ENCODE results near the gene NEDD4L.
A peak's percentile ranks its signal among the peaks of the same experiment; 100 is the strongest.
"Not testable (repeated sequence)": the region's sequence is repeated elsewhere in the genome, so short reads cannot be mapped to it uniquely, and the experiment has no call there.

The NEDD4L gene

DNA sequence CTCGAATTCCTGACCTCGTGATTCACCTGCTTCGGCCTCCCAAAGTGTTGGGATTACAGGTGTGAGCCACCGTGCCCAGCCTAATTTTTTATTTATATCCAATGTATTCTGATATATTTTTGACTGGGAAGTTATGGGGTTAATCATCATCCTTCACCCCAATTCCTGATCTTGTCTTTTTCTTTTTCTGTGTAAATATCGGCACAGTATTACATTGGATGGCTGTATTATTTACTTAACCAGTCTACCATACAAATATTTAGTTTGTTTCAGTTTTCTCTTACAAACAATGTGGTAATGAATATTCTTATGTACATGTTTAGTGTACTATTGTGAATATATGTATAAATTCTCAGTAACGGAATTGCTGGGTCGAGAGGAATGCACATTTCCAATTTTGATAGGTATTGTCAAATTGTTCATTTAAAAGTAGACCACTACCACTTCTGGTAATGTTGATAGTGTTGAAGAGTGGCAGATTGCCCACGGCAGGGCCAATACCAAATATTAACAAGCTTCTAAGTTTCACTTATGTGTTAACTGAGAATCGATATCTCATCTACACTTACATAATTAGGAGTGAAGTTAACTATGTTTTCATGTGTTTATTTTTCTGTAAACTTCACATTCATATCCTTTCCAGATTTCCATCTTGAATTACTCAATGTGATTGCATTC, 388.2 kb downstream of the NEDD4L start:
- TF ChIP-seq ZNF274 (IDR thresholded peaks at IDR 0.05; ENCODE audit: low read depth, low read length) (no peak), SUZ12 (IDR thresholded peaks at IDR 0.05; ENCODE audit: extremely low read depth, insufficient read depth, insufficient read length) (no peak), YY1 (IDR thresholded peaks at IDR 0.05; ENCODE audit: insufficient read depth, insufficient read length) (no peak)
- Histone ChIP-seq H3K4me3 (ENCODE audit: insufficient read length, low read depth) (no peak overlapping the region), H3K4me1 (ENCODE audit: insufficient read depth, insufficient read length) (peaks cover 4% of the 10 kb centered on the region), H3K27me3 (ENCODE audit: insufficient read depth, insufficient read length) (no peaks in the 10 kb centered on the region), H3K9me3 (ENCODE audit: insufficient read depth, low read length) (no peaks in the 10 kb centered on the region), H3K36me3 (ENCODE audit: insufficient read depth, insufficient read length, low read length) (no peaks in the 10 kb centered on the region), H3K9ac (ENCODE audit: insufficient read length, low read depth) (no peak overlapping the region)
- DNase-seq (ENCODE audit: low read depth, low spot score): no peak

- H3K4me1 ChIP-seq (ENCODE audit: insufficient read depth, insufficient read length); H3K36me3 ChIP-seq (ENCODE audit: insufficient read depth, insufficient read length, low read length); H3K27me3 ChIP-seq (ENCODE audit: insufficient read depth, insufficient read length); DNase-seq (ENCODE audit: low read depth, low spot score); H3K9me3 ChIP-seq (ENCODE audit: insufficient read depth, low read length); H3K4me3 ChIP-seq (ENCODE audit: insufficient read length, low read depth); H3K9ac ChIP-seq (ENCODE audit: insufficient read length, low read depth): not testable (repeated sequence)
Observed at GRCh38 chr18:58435221-58436005, 391.4 kb downstream of the NEDD4L start.

DNA sequence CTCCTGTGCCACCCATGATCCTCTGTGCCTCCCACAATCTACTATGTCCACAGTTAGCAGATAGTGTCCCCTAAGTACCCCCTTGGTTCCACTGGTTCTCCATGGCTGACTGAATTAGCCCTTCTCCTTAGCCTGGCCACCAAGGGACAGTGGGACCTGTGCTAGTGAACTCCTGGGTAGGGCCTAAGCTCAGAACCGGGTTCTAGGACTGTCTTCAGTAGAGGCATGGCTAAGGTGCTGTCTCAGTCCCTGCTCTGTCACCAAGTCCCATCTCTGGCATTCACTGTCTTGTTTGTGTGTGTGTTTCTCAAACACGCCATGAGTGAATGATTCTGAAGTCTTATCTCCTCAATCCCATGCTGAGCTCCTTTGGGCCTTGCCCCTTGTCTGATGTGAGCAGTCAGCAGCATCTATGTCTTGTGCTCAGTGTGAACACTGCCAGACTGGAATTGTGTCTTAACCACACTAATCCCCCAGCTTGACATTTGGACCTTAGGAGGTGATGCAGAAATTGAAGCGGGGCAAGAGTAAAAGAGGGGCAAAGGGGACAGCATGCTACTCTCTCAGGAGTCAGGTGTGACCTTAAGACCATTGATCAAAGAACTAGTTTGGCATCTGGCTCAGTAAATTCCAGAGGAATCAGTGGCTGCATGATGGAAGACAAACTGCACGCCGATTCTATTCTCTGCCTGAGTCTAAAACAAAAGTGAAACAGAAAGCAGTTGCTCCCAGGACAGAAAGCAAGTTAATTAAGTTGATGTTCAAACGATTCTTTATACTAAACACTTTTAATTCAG, 394.3 kb downstream of the NEDD4L start:
- no peaks in the 10 kb centered on the region for H3K36me3 ChIP-seq (ENCODE audit: insufficient read depth, insufficient read length, low read length)
- no peak overlapping the region for H3K9ac ChIP-seq (ENCODE audit: insufficient read length, low read depth)
- DNase-seq (ENCODE audit: low read depth, low spot score): no peak
- H3K4me1 ChIP-seq (ENCODE audit: insufficient read depth, insufficient read length): no peaks in the 10 kb centered on the region
- H3K9me3 ChIP-seq (ENCODE audit: insufficient read depth, low read length): no peaks in the 10 kb centered on the region
- H3K27me3 ChIP-seq (ENCODE audit: insufficient read depth, insufficient read length): no peaks in the 10 kb centered on the region
- TF ChIP-seq YY1 (IDR thresholded peaks at IDR 0.05; ENCODE audit: insufficient read depth, insufficient read length) (no peak), ZNF274 (IDR thresholded peaks at IDR 0.05; ENCODE audit: low read depth, low read length) (no peak), SUZ12 (IDR thresholded peaks at IDR 0.05; ENCODE audit: extremely low read depth, insufficient read depth, insufficient read length) (no peak)
- H3K4me3 ChIP-seq (ENCODE audit: insufficient read length, low read depth): no peak overlapping the region

DNA sequence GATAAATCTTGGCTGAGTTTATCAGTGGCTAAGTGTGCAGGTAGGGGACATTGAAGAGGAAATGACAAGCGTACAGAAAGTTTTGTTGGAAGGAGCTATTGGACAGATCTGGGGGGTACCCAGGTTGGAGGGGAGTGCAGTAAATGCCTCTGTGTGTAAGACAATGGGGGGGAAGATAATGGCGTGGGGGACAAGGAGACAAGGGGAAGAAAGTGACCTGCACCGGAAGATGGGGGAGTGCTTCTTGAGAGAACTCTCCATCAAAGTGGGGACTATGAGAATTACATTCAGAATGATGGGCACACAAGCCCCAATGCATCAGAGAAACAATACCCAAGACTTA, 394.9 kb downstream of the NEDD4L start:
- H3K4me3 ChIP-seq (ENCODE audit: insufficient read length, low read depth): no peak overlapping the region
- no peaks in the 10 kb centered on the region for H3K36me3 ChIP-seq (ENCODE audit: insufficient read depth, insufficient read length, low read length)
- H3K9me3 ChIP-seq (ENCODE audit: insufficient read depth, low read length): no peaks in the 10 kb centered on the region
- no peak for DNase-seq (ENCODE audit: low read depth, low spot score)
- no peaks in the 10 kb centered on the region for H3K4me1 ChIP-seq (ENCODE audit: insufficient read depth, insufficient read length)
- no peak overlapping the region for H3K9ac ChIP-seq (ENCODE audit: insufficient read length, low read depth)
- H3K27me3 ChIP-seq (ENCODE audit: insufficient read depth, insufficient read length): no peaks in the 10 kb centered on the region
- no peak for TF ChIP-seq SUZ12 (IDR thresholded peaks at IDR 0.05; ENCODE audit: extremely low read depth, insufficient read depth, insufficient read length)
- TF ChIP-seq YY1 (IDR thresholded peaks at IDR 0.05; ENCODE audit: insufficient read depth, insufficient read length): no peak
- no peak for TF ChIP-seq ZNF274 (IDR thresholded peaks at IDR 0.05; ENCODE audit: low read depth, low read length)

- Histone ChIP-seq H3K36me3 (ENCODE audit: insufficient read depth, insufficient read length, low read length) (no peaks in the 10 kb centered on the region), H3K27me3 (ENCODE audit: insufficient read depth, insufficient read length) (no peaks in the 10 kb centered on the region), H3K4me3 (ENCODE audit: insufficient read length, low read depth) (peak overlapping the region; percentile 4), H3K4me1 (ENCODE audit: insufficient read depth, insufficient read length) (peaks cover 4% of the 10 kb centered on the region), H3K9me3 (ENCODE audit: insufficient read depth, low read length) (no peaks in the 10 kb centered on the region), H3K9ac (ENCODE audit: insufficient read length, low read depth) (no peak overlapping the region)
- TF ChIP-seq SUZ12 (IDR thresholded peaks at IDR 0.05; ENCODE audit: extremely low read depth, insufficient read depth, insufficient read length): no peak
- no peak for TF ChIP-seq ZNF274 (IDR thresholded peaks at IDR 0.05; ENCODE audit: low read depth, low read length)
- peak; percentile 8 for DNase-seq (ENCODE audit: low read depth, low spot score)
Observed at GRCh38 chr18:58443671-58444070, 399.6 kb downstream of the NEDD4L start.

DNA sequence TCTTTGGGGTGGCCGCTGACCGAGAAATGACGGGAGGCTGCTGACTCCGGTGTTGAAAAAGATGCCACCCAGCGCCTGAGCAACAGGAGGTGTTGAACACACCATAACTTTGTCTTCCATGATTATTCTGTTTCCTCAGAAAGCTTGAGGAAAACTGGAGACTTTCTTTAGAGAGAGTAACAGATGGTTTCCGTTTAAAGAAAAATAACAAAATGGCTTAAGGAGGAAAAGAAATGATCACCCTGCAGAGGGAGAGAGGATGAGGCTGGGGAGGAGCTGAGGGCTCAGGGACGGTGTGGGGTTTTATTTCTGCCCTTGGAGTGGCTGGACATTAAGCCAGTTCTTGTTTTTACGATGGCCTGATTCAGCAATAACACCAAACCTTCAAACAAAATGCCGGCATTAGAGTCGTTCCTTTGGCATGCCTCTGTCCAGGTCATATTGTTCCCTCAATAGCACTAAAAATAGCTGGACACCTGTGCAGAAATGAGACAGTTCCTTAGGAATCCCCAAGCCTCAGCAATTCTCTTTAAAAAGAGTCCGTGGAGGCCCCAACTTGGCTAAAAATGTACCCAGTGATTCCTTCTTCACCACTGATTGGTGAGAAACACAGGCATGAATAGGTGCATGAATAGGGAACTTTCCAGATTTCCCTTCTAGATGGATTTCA, 402.5 kb downstream of the NEDD4L start:
- Histone ChIP-seq H3K4me1 (ENCODE audit: insufficient read depth, insufficient read length) (peaks cover 4% of the 10 kb centered on the region), H3K9ac (ENCODE audit: insufficient read length, low read depth) (no peak overlapping the region), H3K27me3 (ENCODE audit: insufficient read depth, insufficient read length) (no peaks in the 10 kb centered on the region), H3K4me3 (ENCODE audit: insufficient read length, low read depth) (no peak overlapping the region), H3K36me3 (ENCODE audit: insufficient read depth, insufficient read length, low read length) (no peaks in the 10 kb centered on the region), H3K9me3 (ENCODE audit: insufficient read depth, low read length) (no peaks in the 10 kb centered on the region)
- TF ChIP-seq ZNF274 (IDR thresholded peaks at IDR 0.05; ENCODE audit: low read depth, low read length) (no peak), SUZ12 (IDR thresholded peaks at IDR 0.05; ENCODE audit: extremely low read depth, insufficient read depth, insufficient read length) (no peak), YY1 (IDR thresholded peaks at IDR 0.05; ENCODE audit: insufficient read depth, insufficient read length) (no peak)
- no peak for DNase-seq (ENCODE audit: low read depth, low spot score)

All from NT2/D1 (cell line).